Stimulated activated CD4-positive, alpha-beta T cell treated with anti-CD3 and anti-CD28 coated beads, Interleukin-4, amount 100 ng/mL, for 4 hours (primary cell): ENCODE results near the gene RRP7A.
A peak's percentile ranks its signal among the peaks of the same experiment; 100 is the strongest.
"Not testable (repeated sequence)": the region's sequence is repeated elsewhere in the genome, so short reads cannot be mapped to it uniquely, and the experiment has no call there.

Experiments used
- DNase-seq, 2 experiments: peaks; one replicate each; pipeline ENCODE4 v3.0.0-alpha.2; 2020

RRP7A gene, protein sequence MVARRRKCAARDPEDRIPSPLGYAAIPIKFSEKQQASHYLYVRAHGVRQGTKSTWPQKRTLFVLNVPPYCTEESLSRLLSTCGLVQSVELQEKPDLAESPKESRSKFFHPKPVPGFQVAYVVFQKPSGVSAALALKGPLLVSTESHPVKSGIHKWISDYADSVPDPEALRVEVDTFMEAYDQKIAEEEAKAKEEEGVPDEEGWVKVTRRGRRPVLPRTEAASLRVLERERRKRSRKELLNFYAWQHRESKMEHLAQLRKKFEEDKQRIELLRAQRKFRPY

DNA sequence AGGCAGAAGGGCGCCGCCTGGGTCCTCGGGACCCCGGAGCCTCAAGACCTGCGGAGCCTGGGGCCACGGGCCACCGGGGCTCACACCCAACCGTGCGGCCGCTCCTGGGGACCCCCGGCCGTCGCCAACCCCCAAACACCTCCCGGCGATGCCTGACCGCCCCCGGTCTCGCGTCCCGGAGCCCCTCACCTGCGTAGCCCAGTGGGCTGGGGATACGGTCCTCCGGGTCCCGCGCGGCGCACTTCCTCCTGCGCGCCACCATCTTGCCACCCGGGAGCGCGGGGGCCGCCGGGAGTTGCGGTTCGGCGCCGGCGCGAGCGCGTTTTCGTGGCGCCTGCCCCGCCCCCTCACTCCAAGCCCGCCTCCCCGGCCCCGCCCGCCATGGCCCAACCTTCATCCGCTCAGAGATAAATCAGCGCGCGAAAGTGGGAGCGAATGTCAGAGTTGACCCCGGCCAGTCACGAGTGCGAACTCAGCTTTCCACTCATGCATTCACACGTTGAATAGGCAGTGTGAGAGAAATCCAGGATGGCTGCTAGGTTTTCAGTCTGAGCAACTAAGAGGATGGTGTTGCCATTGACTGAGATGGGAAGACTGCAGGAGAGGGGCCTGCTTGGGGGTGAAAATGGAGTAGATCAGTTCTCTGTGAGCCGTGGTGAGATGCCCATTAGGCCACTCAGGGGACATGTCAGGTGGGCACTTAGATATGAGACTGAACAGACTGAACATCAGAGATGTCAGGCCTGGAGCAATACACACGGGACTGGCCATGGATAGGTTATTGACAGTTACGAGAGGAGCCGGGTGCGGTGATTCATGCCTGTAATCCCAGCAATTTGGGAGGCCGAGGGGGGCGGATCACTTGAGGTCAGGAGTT lies at the start of gene RRP7A:
RRP7A (minus strand) TSS at position 272 of the 877 bp plus-strand sequence; CDS start at position 262, 10 bp downstream.
- DNase-seq: peak; percentile 78 to 87

DNA sequence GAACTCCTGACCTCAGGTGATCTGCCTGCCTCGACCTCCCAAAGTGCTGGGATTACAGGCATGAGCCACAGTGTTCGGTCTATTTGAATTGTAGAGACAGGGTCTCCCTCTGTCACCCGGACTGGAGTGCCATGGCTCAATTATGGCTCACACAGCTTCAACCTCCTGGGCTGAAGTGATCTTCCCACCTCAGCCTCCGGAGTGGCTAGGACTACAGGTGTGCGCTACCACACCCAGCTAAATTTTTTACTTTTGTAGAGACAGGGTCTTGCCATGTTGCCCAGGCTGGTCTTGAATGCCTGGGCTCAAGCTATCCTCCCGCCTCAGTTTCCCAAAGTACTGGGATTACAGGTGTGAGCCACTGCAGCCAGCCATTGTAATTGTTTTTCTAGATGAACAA lies 48.4 kb upstream of the RRP7A start:
- DNase-seq: not testable (repeated sequence)

DNA sequence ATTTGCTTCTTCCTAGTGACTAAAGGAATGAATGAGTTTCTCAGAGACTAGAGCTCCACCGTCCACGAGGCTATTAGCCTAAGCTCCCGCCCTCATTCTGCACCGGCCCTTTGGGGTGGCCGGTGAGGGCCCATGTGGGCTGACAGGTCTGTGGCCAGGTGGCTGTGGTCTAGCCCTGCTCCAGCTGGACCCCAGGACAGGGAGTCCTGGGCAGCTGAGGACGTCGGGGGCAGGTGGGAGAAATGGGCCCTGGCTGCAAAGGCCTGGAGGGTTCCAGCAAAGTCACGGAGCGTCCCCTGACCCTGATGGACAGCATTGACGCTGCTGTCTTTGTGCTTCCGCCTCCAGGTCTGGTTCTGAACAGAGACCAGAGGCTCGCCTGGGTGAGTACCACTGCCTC lies 46.4 kb upstream of the RRP7A start:
- no peak for DNase-seq

DNA sequence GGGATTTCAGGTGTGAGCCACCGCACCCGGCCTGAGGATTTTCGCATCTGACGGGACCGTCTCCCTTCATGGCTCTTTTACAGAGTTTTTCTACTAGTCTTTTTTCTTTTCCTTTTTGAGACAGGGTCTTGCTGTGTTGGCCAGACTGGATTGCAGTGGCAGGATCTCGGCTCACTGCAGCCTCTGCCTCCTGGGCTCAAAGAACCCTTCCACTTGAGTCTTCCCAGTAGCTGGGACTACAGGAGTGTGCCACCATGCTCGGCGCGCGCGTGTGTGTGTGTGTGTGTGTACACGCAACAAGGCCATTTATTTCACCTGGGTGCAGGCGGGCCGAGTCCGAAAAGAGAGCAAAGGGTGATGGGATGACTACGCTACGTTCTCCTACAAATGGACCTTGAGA lies 45.1 kb upstream of the RRP7A start:
- DNase-seq: no peak

DNA sequence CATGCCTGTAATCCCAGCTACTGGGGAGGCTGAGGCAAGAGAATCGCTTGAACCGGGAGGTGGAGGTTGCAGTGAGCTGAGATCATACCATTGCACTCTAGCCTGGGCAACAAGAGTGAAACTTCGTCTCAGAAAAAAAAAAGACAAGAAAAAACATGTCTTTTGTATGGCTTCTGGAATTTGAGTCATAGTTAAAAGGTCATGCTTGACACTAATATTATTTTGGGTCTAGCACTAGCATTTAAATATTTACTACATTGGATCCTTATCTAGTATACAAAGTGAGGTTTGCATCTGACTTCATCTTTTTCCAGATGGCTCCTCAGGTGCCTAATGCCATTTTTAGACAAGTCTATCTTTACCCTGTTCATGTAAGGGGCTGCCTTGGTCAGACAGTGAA lies 44.3 kb upstream of the RRP7A start:
- not testable (repeated sequence) for DNase-seq

DNA sequence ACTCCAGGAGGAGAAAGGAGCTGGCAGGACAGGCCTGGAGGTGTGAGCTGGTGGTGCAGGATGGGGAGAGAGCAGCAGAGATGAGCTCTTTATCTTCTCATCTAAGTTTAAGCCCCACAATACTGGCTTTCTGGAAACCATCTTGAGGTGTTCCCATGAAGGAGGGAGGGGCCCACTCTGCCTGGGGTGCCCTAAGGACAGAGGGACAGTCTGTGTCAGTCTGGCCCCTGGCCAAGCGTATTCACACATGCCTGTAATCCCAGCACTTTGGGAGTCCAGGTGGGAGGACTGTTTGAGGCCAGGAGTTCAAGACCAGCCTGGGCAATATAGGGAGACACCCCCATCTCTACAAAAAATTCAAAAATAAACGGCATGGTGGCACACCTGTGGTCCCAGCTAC lies 43.1 kb upstream of the RRP7A start:
- DNase-seq: no peak

DNA sequence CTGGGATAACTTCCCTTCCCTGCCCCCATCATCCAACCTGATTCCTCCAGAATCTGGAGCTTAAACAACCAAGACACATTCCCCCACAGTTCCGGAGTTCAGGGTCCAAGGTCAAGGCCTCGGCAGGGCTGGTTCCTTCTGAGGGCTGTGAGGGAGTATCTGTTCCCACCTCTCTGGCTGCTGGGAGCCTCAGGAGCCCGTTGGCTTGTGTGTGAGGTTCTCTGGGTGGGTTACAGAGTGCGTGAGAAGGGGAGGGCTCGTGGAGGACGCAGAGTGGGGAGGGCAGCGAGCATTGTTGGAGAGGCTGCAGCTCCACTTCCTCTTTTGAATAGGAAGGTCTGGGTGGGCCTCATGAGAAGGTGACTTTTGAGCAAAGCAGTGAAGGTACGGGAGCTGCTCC lies 42.7 kb upstream of the RRP7A start:
- no peak for DNase-seq

DNA sequence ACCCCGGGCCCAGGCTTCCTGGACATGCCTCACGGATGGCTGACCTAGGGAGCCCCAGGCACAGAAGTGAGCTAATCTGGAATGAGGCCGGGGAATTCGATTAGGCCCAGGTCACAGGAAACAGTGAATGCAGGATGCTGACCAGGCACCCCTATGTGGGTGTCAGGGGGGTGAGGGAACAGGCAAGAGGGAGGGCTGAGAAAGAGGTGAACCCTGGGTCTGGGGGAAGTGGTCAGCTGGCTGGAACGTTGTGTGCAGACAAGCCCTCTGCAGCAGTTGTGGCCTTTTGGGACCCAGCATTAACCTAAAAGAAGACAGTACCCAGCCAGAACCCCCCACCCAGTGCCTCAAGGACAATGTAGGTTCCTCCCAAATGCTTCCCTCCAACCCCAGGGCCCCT lies 42.3 kb upstream of the RRP7A start:
- no peak for DNase-seq

DNA sequence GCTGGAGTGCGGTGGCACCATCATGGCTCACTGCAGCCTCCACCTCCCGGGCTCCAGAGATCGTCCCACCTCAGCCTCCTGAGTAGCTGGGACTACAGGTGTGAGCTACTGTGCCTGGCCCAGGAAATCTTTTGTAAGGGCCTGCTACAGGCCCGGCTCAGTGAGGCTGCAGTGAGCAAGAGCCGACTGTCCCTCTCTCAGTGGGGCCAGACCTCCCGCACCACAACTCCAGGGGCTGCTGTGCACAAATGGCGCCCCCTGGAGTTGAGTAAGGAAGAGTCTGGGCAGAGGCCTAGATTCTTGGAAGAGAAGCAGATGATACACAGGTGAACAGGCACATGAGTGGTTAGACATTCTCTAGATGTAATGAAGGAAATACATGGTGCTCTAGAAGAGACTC lies 41.2 kb upstream of the RRP7A start:
- DNase-seq: no peak

DNA sequence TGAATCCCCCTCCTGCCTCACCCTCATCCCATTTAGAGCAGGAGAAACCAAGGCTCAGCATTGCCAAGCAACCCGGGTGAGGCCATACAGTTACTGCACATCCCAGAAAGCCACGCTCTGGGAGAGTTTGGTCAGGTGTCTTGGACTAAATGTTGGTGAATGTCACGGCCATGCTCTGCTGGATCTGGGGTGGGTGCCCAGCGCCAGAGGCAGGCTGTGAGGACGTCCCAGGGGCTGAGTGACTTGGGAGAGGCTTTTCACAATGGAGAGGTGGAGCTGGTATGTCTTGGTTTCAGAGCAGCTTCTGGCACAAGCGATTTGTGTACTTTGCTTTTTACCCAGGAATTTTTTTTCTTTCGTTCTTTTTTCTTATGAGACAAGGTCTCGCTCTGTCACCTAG lies 40.8 kb upstream of the RRP7A start:
- DNase-seq: no peak

DNA sequence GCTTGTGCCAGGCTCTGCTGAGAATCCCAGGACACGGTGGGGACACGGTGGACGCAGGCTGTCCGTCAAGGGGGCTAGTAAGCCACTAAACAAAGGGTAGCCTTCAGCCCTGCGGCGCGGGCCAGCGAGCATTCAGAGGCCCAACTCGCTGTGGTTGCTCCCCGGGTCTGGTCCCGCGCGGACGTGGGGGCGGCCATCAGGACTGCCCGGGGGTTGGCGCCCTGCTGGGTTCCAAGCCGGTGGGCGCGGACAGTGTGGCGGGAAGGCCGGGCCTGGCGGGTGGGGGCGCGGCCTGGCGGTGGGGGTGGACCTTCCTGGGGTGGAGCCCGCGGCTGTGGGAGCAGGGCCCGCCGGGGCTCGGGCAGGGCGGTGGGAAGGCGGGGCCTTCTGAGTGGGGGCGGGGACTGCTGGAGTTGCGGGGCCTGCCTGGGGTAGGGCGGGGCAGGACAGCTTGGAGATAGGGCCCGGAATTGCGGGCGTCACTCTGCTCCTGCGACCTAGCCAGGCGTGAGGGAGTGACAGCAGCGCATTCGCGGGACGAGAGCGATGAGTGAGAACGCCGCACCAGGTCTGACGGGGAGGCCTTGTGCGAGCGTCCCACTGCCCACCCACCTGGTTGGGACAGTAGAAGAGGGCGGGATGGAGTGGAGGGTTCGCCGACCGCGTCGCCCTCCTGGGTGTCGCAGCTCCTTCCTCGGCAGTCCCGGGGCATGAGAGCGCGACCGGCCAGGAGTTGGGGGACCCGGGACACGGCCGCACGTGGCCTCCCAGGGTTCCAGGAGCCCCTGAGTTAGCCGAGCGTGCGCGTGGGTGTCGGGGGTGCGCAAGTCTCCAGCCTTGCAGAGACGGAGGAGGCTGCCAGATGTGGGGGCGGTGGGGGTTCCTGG lies 34.1 kb upstream of the RRP7A start, which contains the start of gene SERHL2:
SERHL2 (plus strand) TSS at position 482 of the 887 bp plus-strand sequence; CDS start at position 547, 65 bp downstream.
- peak; percentile 76 to 81 for DNase-seq

DNA sequence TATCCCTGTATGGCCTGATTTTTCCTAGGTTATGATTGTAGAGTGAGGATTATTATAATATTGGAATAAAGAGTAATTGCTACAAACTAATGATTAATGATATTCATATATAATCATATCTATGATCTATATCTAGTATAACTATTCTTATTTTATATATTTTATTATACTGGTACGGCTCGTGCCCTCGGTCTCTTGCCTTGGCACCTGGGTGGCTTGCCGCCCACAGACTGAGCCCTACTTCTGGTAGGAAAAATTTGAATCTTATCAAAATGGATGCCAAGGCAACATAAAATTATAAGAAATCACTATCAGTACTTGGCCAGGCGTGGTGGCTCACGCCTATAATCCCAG lies 32.7 kb upstream of the RRP7A start:
- not testable (repeated sequence) for DNase-seq

DNA sequence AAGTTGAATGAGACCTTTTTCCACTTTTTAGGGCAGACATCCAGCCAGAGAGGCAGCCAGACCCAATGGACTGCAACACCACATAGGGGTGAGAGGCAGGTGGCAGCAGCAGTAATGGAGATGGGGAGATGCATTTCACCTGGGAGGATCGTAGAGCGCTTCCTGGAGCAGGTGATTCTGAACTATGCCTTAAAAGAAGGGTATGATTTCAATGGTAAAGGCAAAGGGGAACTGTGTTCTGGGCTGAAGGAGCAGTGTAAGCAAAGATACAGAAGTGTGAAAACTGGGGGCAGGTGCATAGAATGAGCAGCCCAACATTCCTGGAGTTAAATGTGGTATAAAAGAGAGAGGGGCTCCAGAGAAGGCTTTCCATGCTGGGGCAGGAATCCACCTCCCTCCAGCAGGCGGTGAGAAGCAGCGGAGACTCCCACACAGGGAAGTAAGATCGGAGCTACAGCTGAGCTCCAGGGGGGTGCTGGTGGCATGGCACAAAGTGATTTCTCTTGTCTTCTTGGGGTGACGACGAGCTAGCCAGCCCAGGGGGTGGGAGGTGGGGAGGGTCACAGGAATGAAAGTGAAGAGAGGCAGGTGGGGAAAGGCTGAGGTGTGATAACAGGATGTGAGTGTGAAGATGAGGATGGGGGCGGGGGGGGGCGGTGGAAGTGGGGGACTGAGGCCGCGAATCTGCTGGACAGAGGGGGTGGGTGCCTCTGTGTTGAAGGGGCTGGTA lies 29.9 kb upstream of the RRP7A start:
- no peak for DNase-seq

DNA sequence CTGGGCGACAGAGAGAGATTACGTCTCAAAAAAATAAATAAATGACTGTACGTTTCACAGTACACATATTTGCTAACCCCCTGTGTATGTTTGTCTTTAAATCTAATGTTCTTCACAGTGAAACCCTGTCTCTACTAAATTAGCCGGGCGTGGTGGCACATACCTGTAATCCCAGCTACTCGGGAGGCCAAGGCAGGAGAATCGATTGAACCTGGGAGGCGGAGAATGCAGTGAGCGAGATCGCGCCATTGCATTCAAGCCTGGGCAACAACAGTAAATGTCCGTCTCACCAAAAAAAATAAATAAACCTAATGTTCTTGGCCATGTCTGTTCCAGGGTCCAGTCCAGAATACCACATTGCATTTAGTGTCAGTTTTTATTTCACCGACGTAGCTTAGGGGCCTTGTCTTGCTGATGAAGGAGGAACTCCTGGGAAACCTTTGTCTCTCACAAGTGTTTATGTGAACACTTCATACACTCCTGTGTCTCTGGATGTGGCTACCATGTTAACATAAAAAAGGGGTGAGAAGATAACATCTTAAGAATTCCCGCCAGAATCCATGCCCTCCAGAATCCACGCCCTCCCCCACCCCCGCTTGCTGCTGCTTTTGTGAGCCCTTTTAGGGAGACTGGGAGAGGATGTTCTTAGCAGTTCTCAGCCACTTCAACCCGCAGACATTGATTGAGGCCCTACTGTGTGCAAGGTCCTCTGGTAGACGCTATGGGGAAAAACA lies 29.2 kb upstream of the RRP7A start:
- DNase-seq: no peak

DNA sequence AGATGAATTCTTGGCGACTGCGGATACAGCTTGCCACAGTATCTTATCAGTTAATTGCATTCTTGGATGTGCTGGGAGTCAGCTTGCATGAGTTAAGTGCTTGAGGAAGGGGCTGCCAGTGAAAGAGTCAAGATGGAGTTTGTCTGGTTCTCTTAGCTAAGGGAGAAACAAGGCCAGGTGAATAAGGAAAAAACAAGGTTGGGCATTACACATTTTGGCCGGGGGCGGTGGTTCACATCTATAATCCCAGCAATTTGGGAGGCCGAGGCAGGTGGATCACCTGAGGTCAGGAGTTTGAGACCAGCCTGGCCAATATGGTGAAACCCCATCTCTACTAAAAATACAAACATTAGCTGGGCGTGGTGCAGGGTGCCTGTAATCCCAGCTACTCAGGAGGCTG lies 28.5 kb upstream of the RRP7A start:
- not testable (repeated sequence) for DNase-seq

DNA sequence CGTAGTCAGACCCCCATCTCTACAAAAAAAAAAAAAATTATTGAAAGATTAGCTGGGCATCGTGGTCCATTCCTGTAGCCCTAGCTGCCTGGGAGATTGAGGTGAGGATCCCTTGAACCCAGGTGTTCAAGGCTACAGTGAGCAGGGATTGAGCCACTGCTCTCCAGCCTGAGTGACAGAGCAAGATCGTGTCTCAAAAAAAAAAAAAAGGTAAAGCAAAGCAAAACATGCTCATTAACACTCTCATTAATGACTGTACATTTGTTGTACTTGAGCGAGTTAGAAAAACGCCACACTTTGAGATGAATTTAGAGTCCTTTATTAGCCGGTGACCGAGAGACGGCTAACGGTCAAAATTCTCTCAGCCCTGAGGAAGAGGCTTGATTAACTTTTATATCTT lies 28.0 kb upstream of the RRP7A start:
- no peak for DNase-seq

DNA sequence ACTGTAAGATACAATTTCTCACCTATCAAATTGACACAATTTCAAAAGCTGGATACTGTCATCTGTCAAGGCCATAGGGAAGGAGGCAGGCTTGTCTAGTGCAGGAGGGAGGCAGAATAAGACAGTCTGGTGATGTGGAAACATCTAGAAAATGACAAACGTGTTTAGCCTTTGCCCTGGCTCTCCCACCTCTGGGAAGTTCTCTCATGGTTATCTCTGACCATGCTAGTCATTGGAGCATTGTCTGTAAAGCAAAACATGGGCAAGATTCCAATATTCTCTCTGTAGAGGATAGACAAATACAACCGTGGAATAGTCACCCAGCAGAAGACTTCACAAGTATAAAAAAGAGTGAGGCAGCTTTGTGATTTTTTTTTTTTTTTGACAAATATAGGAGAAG lies 25.1 kb upstream of the RRP7A start:
- no peak for DNase-seq

DNA sequence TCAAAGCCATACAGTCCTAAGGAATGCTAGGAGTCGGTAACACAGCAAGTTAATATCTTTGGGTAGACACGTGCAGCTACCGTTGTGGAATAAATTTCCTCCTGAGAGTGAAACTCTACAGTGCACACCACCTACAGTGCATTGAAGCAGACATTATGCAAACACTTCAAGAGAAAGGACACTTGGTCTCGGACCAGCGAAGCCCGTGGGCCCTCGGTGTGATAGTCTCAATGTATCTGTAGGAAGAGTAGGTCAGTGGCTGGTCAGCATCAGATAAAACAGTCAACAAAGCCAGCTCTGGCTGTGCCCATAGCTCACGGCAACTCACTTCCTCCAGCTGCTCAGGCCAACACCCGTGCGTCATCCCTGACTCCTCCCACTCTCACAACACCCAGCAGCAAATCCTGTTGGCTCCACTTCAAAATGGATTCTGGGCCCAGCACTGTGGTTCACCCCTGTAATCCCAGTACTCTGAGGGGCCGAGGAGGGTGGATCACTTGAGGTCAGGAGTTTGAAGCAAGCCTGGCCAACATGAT lies 19.7 kb upstream of the RRP7A start:
- not testable (repeated sequence) for DNase-seq

DNA sequence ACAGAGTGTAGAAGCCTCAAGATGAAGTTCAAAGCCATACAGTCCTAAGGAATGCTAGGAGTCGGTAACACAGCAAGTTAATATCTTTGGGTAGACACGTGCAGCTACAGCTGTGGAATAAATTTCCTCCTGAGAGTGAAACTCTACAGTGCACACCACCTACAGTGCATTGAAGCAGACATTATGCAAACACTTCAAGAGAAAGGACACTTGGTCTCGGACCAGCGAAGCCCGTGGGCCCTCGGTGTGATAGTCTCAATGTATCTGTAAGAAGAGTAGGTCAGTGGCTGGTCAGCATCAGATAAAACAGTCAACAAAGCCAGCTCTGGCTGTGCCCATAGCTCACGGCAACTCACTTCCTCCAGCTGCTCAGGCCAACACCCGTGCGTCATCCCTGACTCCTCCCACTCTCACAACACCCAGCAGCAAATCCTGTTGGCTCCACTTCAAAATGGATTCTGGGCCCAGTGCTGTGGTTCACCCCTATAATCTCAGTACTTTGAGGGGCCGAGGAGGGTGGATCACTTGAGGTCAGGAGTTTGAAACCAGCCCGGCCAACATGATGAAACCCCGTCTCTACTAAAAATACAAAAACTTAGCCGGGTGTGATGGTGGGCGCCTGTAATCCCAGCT lies 17.7 kb upstream of the RRP7A start:
- DNase-seq: not testable (repeated sequence)

DNA sequence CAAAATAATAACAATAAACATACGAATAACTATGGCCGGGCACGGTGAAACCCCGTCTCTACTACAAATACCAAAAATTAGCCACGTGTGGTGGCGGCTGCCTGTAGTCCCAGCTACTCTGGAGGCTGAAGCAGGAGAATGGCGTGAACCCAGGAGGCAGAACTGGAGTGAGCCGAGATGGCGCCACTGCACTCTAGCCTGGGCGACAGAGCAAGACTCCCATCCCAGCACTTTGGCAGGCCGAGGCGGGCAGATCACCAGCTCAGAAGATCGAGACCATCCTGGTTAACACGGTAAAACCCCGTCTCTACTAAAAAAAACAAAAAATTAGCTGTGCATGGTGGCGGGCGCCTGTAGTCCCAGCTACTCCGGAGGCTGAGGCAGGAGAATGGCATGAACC lies 17.0 kb upstream of the RRP7A start:
- not testable (repeated sequence) for DNase-seq

DNA sequence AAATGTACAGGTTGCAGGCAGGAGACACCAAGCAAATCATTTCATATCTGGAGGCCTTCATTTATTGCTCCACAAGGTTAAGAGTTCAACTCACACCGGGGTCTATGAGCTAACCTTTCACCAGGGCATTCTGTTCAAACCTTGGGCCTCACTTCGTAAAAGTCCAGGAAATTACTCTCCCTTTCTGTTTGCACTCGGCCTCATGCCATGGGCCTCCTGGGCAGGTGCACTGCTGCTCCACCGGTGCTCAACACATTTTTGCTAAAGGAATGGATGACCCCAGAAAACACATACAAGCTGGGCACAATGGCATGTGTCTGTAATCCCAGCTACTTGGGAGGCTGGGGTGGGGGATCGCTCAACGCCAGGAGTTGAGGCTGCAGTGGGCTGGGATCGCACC lies 16.6 kb upstream of the RRP7A start:
- no peak for DNase-seq
